ENCODE data around the gene TEFM. TPM values are rescaled to one million over a fixed set of nuclear protein-coding genes. Genes with fewer than 3 reads are reported as not detected.

Gene TEFM
- total RNA-seq, 3 donors from 2014 or later, result 5.1 to 29.6 (median 13.8) TPM

GRCh38 chr17:30869005-30869404 is 37.0 kb downstream of the TEFM start:
- no peak overlapping the region for H3K4me3 ChIP-seq
- no peak overlapping the region for H3K27ac ChIP-seq
- H3K27me3 ChIP-seq, result no peaks in the 10 kb centered on the region
- no peaks in the 10 kb centered on the region for H3K36me3 ChIP-seq
- H3K9me3 ChIP-seq, result no peaks in the 10 kb centered on the region
- TF ChIP-seq POLR2AphosphoS5 (IDR thresholded peaks at IDR 0.05) (no peak), CTCF (IDR thresholded peaks at IDR 0.05) (no peak), POLR2A (IDR thresholded peaks at IDR 0.05) (no peak)
- no peaks in the 10 kb centered on the region for H3K4me1 ChIP-seq
- intact Hi-C loops (cut with DNase I; ENCODE audit: low total_unique reads), result no loop called here
- DNase-seq (ENCODE audit: low spot score in 2 of 2), result no peak

- DNase-seq (ENCODE audit: low spot score in 2 of 2), result no peak
- intact Hi-C loops (cut with DNase I; ENCODE audit: low total_unique reads), result no loop called here
- no peaks in the 10 kb centered on the region for H3K4me1 ChIP-seq
Measured at GRCh38 chr17:30864636-30865035, 41.4 kb downstream of the TEFM start.

GRCh38 chr17:30858556-30859250 is 47.3 kb downstream of the TEFM start:
- DNase-seq (ENCODE audit: low spot score in 2 of 2), result no peak
- no peak overlapping the region for H3K4me3 ChIP-seq
- intact Hi-C loops (cut with DNase I; ENCODE audit: low total_unique reads), result no loop called here
- H3K4me1 ChIP-seq, result no peaks in the 10 kb centered on the region
- TF ChIP-seq POLR2AphosphoS5 (IDR thresholded peaks at IDR 0.05) (no peak), CTCF (IDR thresholded peaks at IDR 0.05) (no peak), POLR2A (IDR thresholded peaks at IDR 0.05) (no peak)
- H3K36me3 ChIP-seq, result no peaks in the 10 kb centered on the region
- H3K27ac ChIP-seq, result no peak overlapping the region
- no peaks in the 10 kb centered on the region for H3K9me3 ChIP-seq
- H3K27me3 ChIP-seq, result no peaks in the 10 kb centered on the region

More at GRCh38 chr17:30864636-30865035, 41.4 kb downstream of the TEFM start:
- Histone ChIP-seq H3K27ac (no peak overlapping the region), H3K9me3 (no peaks in the 10 kb centered on the region), H3K4me3 (no peak overlapping the region), H3K36me3 (no peaks in the 10 kb centered on the region), H3K27me3 (no peaks in the 10 kb centered on the region)
- TF ChIP-seq POLR2A (IDR thresholded peaks at IDR 0.05) (no peak), POLR2AphosphoS5 (IDR thresholded peaks at IDR 0.05) (no peak), CTCF (IDR thresholded peaks at IDR 0.05) (no peak)

- Histone ChIP-seq H3K4me3 (no peak overlapping the region), H3K36me3 (no peaks in the 10 kb centered on the region), H3K9me3 (no peaks in the 10 kb centered on the region), H3K4me1 (no peaks in the 10 kb centered on the region), H3K27ac (no peak overlapping the region), H3K27me3 (no peaks in the 10 kb centered on the region)
- no peak for TF ChIP-seq CTCF (IDR thresholded peaks at IDR 0.05)
- no peak for TF ChIP-seq POLR2A (IDR thresholded peaks at IDR 0.05)
- no peak for TF ChIP-seq POLR2AphosphoS5 (IDR thresholded peaks at IDR 0.05)
- intact Hi-C loops (cut with DNase I; ENCODE audit: low total_unique reads), result no loop called here
- DNase-seq (ENCODE audit: low spot score in 2 of 2), result no peak
Measured at GRCh38 chr17:30854146-30854545, 51.9 kb downstream of the TEFM start.

Other genes with a start within 250 kb of the TEFM start
- gene CRLF3, start 81.5 kb downstream of the TEFM start, total RNA-seq, result 10 to 100 TPM; 15.4 to 18.7 (median 17.7) TPM
- 1 to 10 TPM; 1.3 to 3.1 (median 1.6) TPM for gene ATAD5, start 74.3 kb downstream of the TEFM start, total RNA-seq
- 10 to 100 TPM in 2 of 3 donors, 1 to 10 TPM in 1; 7.5 to 40.0 (median 12.3) TPM for gene ADAP2, start 15.7 kb upstream of the TEFM start, total RNA-seq
- gene RNF135, start 64.8 kb upstream of the TEFM start, total RNA-seq, result 10 to 100 TPM; 29.2 to 50.2 (median 33.1) TPM
- gene NF1, start 188.7 kb upstream of the TEFM start, total RNA-seq, result 100 to 1,000 TPM in 1 of 3 donors, 10 to 100 TPM in 2; 61.6 to 129 (median 97.7) TPM